GM19025 (cell line): Measurements from ENCODE around the gene H6PD.

ENCODE experiments used
- ATAC-seq: cut with Tn5 transposase; IDR thresholded peaks from one replicate; pipeline ENCODE4 v1.9.1; 2021; ENCODE audit warnings: mild to moderate bottlenecking, low read depth, moderate library complexity; ENCODE audit not compliant: unreplicated experiment

H6PD gene

DNA sequence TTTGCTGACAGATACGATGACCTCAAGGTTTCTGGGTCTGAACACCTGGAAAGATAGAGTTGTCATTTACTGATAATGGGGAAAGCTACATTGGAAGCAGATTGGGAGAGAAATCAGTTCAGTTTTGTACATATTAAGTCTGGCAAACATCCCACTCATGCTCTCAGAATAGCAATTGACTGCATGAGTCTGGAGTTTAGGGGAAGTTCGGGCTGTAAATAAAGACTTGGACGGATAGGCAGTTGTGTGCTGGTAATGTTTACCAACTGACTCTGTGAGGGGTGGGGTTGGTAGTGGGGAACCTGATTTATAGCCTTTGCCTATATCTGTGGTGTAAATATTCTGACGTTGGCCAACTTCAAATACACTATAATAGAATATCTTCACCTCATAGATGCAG is 4.0 kb downstream of the H6PD start:
- no peak for ATAC-seq

DNA sequence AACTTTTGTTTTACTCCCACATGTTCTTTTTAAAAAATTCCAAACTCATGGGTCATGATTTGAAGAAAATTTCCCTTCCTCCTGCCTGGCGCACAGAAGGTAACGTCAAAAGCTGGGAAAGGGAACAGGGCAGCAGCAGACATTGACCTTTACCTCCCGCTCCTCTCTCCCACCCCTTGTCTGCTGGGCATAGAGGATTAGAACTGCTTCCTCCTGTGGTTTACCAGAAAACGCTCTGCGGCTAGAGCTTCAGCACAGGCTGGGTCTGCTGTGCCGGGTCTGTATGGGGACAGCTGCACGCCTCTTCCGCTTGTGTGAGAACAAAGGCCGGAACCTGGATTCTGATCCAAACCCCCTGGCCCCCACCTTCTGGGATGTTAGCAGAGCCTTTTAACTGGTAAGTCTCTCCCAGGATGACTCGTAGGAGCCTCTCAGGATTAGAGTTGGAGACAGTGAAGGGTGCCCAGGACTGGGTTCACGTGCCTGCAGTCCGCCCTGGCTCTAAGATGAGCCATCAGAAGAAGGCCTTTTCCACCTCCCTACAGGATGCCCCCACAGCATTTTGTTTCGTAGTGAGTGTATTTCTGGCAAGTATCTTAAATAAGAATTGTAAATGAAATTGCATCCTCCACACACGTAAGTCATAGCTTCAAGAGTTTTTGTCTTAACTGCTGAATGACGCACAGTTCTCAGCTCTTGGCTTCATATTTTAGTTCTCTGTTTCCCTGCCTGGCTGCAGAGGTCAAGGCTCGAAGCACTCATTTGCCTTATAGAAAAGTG is 5.2 kb downstream of the H6PD start:
- ATAC-seq: no peak

DNA sequence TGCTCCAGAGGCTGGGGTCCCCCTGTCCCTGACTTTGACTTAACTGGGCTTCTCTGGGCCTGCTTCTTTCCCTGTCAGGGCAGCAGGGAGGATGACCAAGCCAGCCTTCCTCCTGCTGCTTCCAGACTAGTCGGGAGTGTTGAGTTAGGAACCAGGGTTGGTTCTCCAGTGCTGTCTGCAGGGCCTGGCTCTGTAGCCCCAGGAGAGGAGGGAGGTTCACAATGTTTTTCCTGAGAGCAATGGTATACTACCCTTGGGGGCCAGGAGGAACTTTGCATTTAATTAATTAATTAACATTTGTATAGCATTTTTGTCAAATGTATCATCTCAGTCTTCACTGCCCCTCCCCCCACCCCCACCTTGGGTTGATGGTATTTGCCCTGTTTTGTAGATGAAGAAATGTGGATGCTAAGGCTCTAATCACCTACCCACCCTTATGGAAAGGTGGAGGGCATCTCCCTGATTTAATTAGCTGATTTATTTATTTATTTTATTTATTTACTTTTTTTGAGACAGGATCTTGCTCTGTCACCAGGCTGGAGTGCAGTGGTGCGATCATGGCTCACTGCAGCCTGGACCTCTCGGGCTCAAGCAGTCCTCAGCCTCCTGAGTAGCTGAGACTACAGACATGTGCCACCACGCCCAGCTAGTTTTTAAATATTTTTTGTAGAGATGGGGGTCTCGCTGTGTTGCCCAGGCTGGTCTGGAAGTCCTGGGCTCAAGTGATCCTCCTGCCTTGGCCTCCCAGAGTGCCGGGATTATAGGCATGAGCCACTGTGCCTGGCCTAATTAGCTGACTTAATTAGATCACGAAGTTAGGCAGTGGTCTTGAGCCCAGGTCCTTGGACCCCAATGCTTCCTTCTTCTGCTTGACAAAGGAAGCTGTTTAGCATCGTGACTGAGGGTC is 6.6 kb downstream of the H6PD start:
- ATAC-seq: no peak

DNA sequence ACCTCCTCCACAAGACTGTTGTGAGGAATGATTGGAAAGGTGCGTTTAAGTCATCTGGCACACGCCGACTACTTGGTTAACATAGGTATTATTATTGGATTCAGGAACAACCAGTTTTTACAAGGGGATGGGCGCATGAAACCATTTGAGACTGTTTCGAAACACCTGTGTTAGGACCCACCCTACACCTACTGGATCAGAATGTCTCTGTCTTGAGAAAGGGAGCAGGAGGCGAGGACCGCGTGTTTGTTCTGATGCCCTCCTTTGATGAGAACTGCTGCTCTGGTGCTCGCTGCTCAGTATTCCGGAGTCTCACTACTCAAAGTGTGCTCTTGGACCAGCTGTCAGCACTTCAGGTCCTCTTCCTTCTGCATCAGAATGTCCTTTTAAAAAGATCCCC is 7.3 kb downstream of the H6PD start:
- ATAC-seq: no peak

DNA sequence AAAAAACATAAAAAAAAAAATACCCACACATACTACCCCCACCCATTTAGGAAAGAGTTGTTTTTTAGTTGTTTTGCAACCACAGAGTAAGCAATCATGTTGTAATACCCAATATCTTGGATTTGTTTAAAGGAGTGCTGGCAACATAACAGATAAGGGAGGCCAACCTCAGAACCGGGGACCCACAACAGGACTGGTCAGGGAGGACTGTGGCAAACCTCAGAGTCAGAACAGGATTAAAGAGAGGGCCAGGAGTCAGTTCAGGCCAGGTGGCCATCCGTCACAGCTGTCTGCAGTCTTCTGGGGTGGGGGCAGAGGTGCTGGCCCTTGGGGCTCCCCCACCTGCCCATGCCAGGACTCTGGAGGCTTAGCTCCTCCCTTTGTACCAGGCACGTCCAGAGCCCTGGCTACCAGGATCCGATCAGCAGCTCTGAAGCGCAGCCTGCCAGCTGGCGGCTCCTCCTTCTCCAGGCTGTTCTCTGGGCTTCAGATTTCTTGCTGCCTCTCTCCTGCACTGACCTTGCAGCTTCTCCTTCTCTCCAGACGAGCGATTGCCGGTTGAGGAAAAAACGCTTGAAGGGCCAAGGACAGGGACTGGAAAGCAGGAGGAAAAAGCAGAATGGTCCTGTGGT is 7.9 kb downstream of the H6PD start:
- ATAC-seq: no peak

DNA sequence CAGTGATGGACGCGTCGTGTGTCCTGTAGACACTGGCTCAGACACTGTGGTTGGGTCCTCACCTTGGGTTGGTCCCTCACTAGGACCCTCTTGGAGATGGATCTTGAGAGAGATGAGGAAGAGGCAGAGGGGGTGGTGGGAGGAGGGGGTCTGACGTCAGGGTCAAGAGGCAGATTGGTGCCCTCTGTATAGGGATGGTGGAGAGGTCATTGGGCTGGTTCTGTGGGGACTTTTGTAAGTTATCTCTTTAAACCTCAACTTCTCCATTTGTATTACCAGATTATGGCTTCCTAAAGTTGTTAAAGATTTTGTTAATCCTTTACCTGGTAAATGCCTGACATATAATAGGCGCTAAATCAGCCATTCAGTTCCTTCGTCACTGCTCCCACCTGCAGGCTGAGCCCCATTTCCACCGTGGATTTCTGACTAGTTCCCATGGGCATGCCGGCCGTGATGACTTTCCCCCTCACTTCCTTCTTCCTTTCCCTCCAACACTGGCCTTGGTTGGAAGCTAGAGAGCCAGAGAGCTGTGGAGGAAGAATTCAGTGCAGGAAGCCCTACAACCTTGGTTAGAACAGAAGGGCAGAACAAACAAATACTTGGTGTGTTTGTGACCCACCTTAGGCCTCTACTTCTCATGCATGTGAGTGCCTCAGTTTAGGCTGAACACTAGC is 8.6 kb downstream of the H6PD start:
- ATAC-seq: no peak

DNA sequence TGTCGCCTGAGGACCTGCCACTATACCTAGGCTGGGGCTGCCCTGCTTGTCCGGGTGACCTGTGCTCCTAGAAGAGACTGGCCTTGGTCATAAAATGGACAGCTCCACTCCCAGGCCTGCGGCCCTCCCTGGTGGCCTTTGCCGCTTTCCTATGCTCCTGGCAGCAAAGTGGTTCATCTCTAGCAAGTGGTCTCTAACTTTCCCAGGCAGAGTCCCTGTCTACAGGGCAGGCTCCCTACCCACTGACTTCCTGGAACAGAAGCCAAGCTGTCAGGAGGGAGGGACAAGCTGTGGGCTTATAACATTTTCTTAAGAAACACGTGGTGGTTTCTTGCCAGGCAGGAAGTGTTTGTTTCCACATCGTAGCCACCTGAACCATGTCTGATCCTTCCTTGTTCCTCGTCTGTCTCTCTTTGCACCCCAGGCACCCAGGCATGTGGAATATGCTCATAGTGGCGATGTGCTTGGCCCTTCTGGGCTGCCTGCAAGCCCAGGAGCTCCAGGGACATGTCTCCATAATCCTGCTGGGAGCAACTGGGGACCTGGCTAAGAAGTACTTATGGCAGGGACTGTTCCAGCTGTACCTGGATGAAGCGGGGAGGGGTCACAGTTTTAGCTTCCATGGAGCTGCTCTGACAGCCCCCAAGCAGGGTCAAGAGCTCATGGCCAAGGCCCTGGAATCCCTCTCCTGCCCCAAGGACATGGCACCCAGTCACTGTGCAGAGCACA is 10.1 kb downstream of the H6PD start:
- no peak for ATAC-seq

DNA sequence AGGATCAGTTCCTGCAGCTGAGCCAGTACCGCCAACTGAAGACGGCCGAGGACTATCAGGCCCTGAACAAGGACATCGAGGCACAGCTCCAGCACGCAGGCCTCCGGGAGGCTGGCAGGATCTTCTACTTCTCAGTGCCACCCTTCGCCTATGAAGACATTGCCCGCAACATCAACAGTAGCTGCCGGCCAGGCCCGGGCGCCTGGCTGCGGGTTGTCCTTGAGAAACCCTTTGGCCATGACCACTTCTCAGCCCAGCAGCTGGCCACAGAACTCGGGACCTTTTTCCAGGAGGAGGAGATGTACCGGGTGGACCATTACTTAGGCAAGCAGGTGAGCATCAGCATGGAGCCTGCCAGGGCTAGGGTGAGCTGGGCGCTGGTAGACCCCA is 10.7 kb downstream of the H6PD start:
- ATAC-seq: no peak

DNA sequence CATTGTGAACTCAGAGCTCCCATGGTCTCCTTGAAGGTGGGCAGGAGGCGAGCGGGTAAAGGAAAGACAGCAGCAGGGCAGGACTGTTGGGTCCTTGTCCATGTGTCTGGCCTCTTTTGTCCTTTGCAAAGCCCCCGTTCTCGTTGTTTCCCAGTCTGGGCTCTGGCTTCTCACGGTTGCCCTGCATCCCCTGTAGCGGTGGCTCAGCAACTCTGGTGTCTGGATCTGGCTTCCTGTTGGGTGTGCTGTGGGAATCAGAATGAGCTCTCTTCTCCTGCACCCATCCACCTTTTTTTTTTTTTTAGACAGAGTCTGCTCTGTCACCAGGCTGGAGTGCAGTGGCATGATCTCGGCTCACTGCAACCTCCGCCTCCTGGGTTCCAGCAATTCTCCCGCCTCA is 11.1 kb downstream of the H6PD start:
- ATAC-seq: no peak

DNA sequence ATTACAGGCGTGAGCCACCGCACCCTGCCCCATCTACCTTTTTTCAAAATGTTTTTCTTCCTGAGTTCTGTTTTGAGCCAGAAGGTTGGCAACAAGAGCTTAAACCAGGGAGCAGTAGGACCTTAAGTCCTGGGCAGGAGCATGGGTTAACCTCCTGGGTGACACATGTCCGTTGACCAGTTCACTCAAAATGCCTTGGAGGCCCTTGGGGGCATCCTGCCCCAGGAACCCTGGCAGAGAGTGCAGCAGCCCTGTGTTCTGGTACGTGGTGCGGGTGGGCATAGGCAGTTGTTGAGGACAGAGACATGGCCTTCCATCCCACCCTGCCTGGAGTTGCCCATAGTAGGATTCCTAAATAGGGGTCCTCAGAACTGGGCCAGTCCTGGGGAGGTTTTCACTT is 11.6 kb downstream of the H6PD start:
- ATAC-seq: no peak

DNA sequence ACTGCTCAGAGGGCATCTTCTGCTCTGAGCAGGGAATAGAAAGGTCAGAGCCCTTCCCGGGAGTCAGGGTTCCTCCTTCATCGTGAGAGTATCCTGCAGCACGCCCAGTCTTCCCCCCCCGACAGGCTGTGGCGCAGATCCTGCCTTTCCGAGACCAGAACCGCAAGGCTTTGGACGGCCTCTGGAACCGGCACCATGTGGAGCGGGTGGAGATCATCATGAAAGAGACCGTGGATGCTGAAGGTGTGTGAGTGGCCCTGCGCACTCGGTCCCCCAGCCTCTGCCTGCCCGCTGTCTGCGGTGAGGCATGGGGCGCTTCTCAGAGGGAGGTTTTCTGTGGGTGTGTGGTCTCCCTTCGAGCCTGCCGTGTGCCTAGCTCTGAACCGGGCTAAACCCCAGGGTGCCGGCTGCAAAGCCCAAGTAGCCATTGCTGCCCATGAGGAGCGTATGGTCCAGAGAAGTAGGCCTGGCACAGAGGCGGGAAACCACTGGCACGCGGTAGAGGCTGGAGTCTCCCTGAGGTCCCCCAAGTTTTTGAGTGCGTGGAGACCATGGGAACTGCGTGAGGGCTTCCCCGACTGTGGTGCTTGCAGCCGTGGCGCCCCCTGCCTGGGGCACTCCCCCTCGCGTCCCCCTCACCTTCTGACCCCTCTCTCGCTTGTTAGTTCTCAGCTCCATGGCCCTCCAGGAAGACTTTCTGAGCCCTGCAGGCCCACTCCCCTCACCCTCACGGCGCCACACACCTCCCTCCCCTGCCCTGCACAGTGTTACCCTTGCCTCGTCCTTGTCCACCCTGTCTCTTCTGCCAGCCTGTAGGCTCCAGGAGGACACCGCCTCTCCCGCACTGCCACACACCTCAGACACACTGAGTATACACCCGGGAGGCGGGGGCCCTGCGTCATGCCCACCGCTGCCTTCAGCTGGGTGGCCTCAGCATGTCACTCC is 12.5 kb downstream of the H6PD start:
- ATAC-seq: no peak

DNA sequence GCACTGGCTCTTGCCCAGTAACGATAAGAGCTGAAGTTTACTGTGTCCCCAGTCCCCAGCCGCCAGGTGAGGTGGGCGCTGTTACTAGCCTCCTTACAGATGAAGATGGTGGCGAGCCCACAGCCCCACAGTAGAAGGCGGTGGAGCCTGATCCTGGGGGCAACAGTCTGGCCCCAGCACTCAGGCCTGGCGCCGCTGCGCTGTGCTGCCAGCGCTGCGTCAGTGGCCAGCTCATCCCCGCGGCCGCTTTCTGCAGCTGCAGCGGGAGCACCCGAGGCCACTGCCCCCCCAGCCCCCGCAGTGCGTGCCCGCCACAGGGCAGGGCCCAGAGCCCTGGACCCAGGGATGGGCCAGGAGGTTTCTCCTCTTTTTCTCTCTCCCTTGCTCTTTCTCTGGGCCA is 13.3 kb downstream of the H6PD start:
- no peak for ATAC-seq

DNA sequence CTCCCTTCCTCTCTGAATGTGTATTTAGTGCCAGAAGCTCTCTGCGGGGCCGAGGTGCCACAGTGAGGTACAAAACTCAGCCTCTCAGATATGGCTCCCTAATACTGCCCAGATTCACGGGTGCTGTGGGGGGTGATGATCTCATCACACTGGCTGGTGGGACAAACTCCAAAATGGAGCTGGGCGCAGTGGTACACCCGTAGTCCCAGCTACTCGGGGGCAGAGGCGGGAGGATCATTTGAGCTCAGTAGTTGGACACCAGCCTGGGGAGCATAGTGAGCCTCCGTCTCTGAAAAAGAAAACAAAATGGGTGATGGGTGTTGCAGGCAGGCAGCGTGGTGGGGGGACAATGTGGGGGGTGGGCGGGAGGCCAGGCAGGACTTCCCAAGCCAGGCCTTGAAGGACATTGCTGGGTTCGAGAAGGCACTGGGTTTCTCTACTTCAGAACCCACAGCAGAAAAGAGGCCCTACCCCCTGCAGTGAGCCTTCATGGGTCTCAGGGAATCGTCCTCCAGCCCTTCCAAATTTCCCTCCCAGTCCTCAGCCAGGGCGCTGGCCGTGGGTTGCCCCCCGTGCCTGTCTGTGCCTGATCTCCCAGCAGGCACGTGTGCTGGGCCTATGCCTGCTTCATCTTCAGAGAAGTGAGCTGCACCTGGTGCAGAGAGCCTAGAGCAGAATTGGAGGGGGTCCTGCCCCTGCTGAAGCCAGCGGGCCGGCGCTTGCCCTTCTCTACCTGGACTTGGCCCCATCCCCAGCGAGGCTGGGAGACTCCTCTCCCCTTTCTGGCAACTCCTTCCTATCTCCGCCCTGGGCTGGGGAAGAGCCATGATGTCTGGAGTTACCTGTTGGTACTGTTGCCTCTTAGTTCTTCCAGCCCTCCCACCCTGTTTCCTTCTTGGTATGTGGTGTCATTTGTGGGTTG is 14.0 kb downstream of the H6PD start:
- no peak for ATAC-seq

DNA sequence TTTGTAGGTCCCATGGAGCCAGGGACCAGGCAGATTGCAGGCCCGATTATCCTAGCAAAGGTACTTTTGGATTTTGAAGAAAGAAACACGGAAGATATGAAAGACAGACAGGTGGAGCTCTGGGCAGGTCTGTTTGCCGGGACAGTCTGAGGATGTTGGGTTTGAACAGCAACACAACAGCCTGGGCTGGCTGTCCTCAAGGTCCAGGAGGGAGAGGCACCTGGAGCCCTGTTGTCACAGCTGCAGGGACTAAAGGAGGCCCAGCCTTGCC is 14.6 kb downstream of the H6PD start:
- ATAC-seq: no peak

DNA sequence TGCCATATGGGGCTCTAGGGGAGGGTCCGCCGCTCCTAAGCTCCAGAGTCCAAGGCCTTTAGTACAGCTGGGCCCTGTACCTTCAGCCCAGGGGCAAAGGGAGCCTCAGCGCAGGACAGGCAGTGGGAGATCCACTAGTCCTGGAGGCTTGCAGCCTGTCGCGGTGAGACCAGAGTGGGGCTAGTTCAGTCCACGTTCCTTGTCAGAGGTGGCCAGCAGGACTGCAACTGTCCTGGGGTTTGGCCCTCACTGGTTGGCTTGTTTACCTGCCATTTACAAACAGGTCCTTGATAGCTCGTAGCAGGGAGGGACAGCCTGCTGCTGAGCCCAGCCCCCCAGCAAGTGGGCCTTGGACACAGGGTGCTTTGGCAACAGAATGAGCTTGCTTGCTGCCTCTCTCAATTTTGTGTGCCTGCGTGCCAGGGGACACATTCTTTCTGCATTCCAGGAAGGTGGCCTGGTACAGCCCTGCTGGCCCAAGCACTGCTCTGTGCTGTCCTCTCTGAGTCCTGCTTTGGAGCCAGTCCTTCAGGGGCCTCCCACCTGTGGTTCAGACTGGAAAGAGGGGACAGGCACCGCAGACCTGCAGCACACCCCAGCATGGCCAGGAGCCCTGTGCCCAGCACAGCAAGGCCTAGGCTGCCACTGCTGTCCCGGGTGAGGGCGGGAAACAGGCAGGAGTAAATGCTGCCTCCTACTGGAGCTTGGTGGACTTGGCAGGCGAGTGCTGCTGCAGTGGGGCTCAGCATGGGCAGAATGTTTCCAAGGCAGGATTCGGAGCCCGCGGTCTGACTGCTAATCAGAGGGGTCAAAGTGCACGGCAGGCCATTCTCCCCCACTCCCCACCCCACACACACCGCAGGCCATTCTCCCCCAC is 15.2 kb downstream of the H6PD start:
- no peak for ATAC-seq

DNA sequence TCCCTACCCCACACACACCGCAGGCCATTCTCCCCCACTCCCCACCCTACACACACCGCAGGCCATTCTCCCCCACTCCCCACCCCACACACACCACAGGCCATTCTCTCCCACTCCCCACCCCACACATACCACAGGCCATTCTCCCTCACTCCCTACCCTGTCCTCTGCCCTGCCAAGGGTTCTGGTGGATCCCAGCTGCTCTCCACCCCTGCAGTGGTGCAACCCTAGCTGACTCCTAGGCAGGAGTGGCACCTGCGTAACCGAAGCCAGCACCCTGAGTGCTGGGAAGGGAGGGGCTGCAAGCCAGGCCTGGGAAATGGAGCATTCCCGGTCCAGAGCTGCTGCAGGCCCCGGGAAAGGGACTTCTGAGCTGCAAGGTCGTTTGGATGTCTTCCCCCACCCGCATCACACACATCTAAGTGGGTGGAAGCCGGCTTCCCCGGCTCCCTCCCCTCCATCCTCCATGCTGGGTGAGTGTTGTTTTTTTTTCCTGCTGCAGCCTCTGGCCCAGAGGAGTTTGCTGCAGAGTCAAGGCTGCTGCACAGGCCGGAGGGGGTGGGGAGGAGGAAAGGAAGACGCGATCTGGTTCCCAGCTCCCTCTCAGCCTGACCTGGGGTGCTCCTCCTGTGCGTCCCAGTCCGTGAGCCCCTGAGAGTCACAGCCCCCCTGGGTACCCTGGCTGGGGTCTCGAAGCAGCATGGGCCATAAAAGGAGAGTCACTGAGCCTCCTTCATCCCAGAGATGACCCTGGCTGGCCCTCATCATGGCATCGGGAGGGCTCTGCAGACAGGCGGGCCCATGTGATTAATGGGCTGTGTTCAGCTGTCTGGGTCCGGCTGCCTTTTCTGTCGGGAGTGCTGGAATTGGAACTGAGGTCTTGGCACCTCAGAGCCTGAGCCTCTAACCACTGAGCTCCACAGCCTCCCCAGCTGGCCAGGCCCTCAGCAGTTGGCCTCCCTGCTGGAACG is 16.1 kb downstream of the H6PD start:
- ATAC-seq: no peak
